GM21447 (cell line): Measurements from ENCODE around the gene SOHLH2.

ENCODE experiments used
- ATAC-seq: cut with Tn5 transposase; IDR thresholded peaks from one replicate; pipeline ENCODE4 v1.9.1; 2021; ENCODE audit not compliant: unreplicated experiment

Gene SOHLH2

DNA sequence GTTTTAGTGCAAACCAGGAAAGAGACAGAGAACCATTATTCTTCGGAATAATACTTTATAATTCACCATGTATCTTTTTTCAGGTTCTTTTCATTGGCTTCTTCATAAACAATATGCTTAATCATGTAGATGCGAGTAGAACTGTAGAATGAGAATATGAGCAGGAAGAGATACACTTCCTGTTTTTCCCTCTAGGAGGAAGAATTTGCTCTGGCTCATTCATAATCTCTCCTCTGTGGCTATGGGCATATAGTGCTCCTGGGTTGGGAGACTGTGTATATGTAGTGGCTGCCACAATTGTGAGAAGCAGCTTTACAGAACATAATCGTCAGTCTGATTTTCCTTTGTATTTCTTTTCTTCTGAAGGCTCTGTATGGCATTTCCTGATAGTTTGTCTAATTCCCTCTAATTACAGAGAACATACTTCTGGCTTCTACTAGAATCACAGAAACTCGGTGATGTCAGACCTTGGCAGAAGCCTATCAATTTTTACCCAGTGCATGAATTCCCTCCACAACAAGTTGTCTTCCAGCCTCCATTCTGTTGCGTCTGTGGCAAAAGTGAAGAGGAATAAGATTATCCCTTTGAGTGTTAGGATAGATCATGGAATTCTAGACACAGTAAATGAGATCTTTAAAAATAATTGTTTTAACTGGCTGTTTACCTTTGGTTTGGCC lies 80.3 kb downstream of the SOHLH2 start:
- ATAC-seq = no peak

- no peak for ATAC-seq
These were observed 82.0 kb downstream of the SOHLH2 start for GRCh38 chr13:36132376-36132775.

DNA sequence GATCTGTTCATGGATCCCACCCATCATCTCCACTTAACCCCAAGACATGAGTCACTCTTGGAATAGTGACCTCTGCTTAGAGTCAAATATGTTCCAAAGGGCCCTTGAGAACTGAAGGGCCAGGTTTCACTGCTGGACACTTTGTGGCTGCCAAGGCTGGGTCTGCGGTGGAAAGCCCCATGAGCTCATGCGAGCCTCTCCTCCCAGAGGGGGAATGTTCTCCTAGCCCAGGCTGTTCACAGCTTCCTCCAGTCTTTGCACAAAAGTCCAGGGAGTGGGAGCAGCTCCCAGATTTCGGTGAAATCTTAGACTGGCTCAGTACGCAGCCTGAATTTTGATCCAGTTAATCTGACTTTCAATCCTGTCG lies 82.4 kb downstream of the SOHLH2 start:
- ATAC-seq = no peak

- ATAC-seq = no peak
These were observed 83.0 kb downstream of the SOHLH2 start, which contains the start of gene DCLK1 for GRCh38 chr13:36131222-36131930. DCLK1 (minus strand) TSS chr13:36131382.

DNA sequence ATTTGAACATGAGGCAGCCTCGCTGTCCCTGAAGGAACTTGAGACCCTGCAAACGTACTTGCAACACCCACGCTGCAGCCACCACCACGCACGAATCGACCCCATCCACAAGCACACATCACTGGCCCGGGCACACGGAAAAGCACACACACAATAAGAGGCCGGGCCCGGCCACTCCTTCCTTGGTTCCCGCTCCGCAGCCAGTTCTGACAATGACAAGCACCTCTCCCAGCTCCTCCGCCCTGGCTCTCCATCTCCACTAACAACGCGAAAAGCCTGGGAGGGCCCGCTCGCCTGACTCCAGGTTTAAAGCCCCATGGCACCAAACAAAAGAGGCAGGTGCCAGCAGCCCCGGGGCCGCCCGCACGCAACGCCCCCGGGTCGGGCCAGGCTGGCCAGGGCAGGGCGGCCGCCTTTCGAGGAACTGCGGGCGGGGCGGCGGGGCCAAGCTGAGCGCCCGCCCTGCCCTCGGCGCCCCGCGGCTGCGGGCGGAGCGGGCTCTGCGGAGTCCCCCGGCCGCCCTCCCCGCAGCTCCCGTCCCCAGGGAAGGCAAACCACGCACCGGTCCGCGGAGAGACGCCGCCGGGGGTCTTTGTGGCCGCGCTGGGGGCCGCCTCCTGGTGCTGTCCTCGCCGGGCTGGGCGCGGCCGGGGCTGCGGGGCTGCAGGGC lies 83.7 kb downstream of the SOHLH2 start:
- ATAC-seq = no peak

- ATAC-seq = no peak
These were observed 84.2 kb downstream of the SOHLH2 start for GRCh38 chr13:36130193-36130551.

DNA sequence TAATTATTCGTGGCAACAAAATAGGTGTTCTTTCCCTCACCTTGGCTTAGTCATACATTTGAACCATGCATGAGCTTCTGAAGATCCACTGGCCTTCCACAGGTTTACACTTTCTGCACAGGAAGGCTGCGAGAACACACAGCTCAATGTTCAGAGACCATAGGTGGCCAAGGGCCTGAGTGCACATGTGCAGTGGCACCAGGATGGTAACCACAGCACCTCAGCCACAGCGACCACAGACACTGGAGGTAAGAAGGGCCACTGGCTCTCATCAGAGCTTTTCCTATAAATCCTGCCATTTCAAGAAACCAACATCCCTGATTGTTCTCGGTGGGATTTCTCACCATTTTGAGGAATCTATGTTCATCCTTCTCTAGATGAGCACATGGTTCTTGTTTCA lies 84.8 kb downstream of the SOHLH2 start:
- ATAC-seq = no peak

- no peak for ATAC-seq
These were observed 87.9 kb downstream of the SOHLH2 start for GRCh38 chr13:36126491-36126890.

GRCh38 chr13:36125841-36126240 lies 88.5 kb downstream of the SOHLH2 start:
- no peak for ATAC-seq

DNA sequence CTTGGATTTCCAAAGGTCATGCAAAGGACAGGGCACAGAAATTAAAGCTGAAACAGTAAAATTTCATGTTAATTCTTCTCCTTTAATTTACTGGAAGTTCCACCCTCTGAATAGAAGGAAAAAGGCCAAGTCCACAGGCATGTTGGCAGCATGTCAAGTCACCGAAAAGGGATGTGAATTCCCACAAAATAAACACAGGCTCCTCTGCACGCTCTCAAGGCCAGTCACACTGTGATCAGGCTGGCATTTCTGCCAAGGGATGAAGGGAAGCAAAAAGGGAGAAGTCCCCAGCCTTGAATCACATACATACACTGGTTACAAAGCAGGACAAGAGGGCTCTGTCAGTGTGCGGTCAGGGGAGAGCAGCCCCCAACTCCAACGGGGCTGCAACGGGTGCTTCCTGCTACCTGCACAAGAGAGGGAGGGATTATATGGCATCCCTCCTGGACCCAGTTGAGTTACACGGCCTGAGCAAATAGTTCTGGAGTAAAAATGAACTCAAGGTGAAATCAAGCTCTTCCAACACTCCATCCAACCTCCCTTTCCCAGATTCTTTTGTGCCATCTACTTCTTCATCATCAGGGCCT lies 90.0 kb downstream of the SOHLH2 start:
- ATAC-seq = no peak
